PC-3 (cell line): ENCODE data around the gene PTMS. TPM values are rescaled to one million over a fixed set of nuclear protein-coding genes. Genes with fewer than 3 reads are reported as not detected.
A peak's percentile ranks its signal among the peaks of the same experiment; 100 is the strongest.

Source experiments
- ATAC-seq: fragments of 200-7000 bp; cut with Tn5 transposase; 2 replicates; pipeline ENCODE4 v1.9.1; 2020; ENCODE audit warnings: mild to moderate bottlenecking, moderate library complexity
- BruUV-seq: library from RNA; stranded (reverse); fragments of 400-500 nt; replicated peaks from 2 replicates; lab custom pipeline; 2021; lab: Mats Ljungman, UMichigan
- CTCF ChIA-PET: fragments of 300-600 bp; sonication (Branson Sonifier 250); formaldehyde crosslinking; loops from one replicate; lab custom pipeline; 2022; ENCODE audit warnings: antibody characterized with exemption; lab: Charles Lee
- POLR2A ChIA-PET: fragments of 300-600 bp; sonication (Branson Sonifier 250); formaldehyde crosslinking; loops from one replicate; lab custom pipeline; 2022; ENCODE audit warnings: antibody characterized with exemption; ENCODE audit not compliant: unreplicated experiment; lab: Charles Lee
- DNase-seq: peaks from one replicate; pipeline ENCODE4 v3.0.0-alpha.2; 2015
- H2AFZ ChIP-seq: fragments of 300-600 bp; sonication (generic); 2 replicates; pipeline ENCODE4 v1.6.0; 2016; ENCODE audit warnings: antibody characterized with exemption, low read length
- H3F3A ChIP-seq: fragments of 300-600 bp; sonication (generic); one replicate; pipeline ENCODE4 v1.6.0; 2017; ENCODE audit warnings: antibody characterized with exemption, low read length, control low read depth, mild to moderate bottlenecking; ENCODE audit not compliant: unreplicated experiment
- H3K27ac ChIP-seq: fragments of 300-600 bp; sonication (generic); 2 replicates; pipeline ENCODE4 v1.5.1; 2016; ENCODE audit warnings: mild to moderate bottlenecking, low read length
- H3K27me3 ChIP-seq: fragments of 300-600 bp; sonication (generic); 2 replicates; pipeline ENCODE4 v1.6.1; 2016; ENCODE audit warnings: low read length, mixed read lengths
- H3K36me3 ChIP-seq: fragments of 300-600 bp; sonication (generic); 2 replicates; pipeline ENCODE4 v1.6.1; 2016; ENCODE audit warnings: low read depth, mixed run types, low read length, mixed read lengths
- H3K4me1 ChIP-seq: fragments of 300-600 bp; sonication (generic); 2 replicates; pipeline ENCODE4 v1.5.1; 2016; ENCODE audit warnings: low read length; ENCODE audit not compliant: insufficient read depth
- H3K4me2 ChIP-seq: fragments of 300-600 bp; sonication (generic); 2 replicates; pipeline ENCODE4 v1.6.0; 2016; ENCODE audit warnings: low read length
- H3K4me3 ChIP-seq: fragments of 300-600 bp; sonication (generic); 2 replicates; pipeline ENCODE4 v1.5.1; 2016; ENCODE audit warnings: mild to moderate bottlenecking, low read length, mixed read lengths
- H3K79me2 ChIP-seq: fragments of 300-600 bp; sonication (generic); 2 replicates; pipeline ENCODE4 v1.6.1; 2017; ENCODE audit warnings: low read length, mixed read lengths
- H3K9ac ChIP-seq: fragments of 300-600 bp; sonication (generic); 2 replicates; pipeline ENCODE4 v1.6.0; 2016; ENCODE audit warnings: mild to moderate bottlenecking, low read length
- H3K9me2 ChIP-seq: fragments of 300-600 bp; sonication (generic); replicated peaks from 2 replicates; pipeline ENCODE4 v1.6.1; 2016; ENCODE audit warnings: mixed run types, low read length, mixed read lengths
- H3K9me3 ChIP-seq: fragments of 300-600 bp; sonication (generic); 2 replicates; pipeline ENCODE4 v1.6.1; 2016; ENCODE audit warnings: low read length, mixed read lengths
- H4K20me1 ChIP-seq: fragments of 300-600 bp; sonication (generic); 2 replicates; pipeline ENCODE4 v1.6.1; 2016; ENCODE audit warnings: low read length, mixed read lengths
- EZH2 ChIP-seq: fragments of 300-600 bp; sonication (generic); IDR thresholded peaks from one replicate; pipeline ENCODE4 v1.6.1; 2017; ENCODE audit warnings: antibody characterized with exemption, mild to moderate bottlenecking, low read length; ENCODE audit not compliant: unreplicated experiment
- EZH2phosphoT487 ChIP-seq: fragments of 300-600 bp; sonication (generic); IDR thresholded peaks from 2 replicates; pipeline ENCODE4 v1.6.1; 2018; ENCODE audit warnings: mild to moderate bottlenecking, antibody characterized with exemption, low read length, borderline replicate concordance
- intact Hi-C: fragments of 100-400 bp; cut with micrococcal nuclease; formaldehyde crosslinking; loops from 2 replicates; pipeline ENCODE4 v1.9.0; 2023
- total RNA-seq: library from RNA; depleted of rRNA; stranded (reverse); fragments of >200 nt; gene quantifications from 2 replicates; pipeline ENCODE4 v1.2.3, GENCODE V29; 2014
- TF ChIP-seq, protein P1 (sequence below): fragments of 300-600 bp; sonication (generic); conservative IDR thresholded peaks from 2 replicates; pipeline ENCODE4 v1.5.1; 2017; ENCODE audit warnings: antibody characterized with exemption, low read depth, mild to moderate bottlenecking, low read length

PTMS gene
- total RNA-seq, 1 experiment from 2014 or later: 46.4 TPM

- Histone ChIP-seq H3K36me3 (no peaks in the 10 kb centered on the region), H3K79me2 (peaks cover 16% of the 10 kb centered on the region), H3K9ac (no peak overlapping the region), H3K9me2 (no peaks in the 10 kb centered on the region), H3K4me2 (no peak overlapping the region), H3K27ac (no peak overlapping the region), H3K4me3 (no peak overlapping the region), H2AFZ (no peak overlapping the region), H3F3A (no peaks in the 10 kb centered on the region), H3K4me1 (peaks cover 29% of the 10 kb centered on the region), H3K27me3 (no peaks in the 10 kb centered on the region), H3K9me3 (no peaks in the 10 kb centered on the region), H4K20me1 (no peaks in the 10 kb centered on the region)
- ATAC-seq: no peak
- CTCF ChIA-PET: no interaction called here
- TF ChIP-seq, protein P1, sequence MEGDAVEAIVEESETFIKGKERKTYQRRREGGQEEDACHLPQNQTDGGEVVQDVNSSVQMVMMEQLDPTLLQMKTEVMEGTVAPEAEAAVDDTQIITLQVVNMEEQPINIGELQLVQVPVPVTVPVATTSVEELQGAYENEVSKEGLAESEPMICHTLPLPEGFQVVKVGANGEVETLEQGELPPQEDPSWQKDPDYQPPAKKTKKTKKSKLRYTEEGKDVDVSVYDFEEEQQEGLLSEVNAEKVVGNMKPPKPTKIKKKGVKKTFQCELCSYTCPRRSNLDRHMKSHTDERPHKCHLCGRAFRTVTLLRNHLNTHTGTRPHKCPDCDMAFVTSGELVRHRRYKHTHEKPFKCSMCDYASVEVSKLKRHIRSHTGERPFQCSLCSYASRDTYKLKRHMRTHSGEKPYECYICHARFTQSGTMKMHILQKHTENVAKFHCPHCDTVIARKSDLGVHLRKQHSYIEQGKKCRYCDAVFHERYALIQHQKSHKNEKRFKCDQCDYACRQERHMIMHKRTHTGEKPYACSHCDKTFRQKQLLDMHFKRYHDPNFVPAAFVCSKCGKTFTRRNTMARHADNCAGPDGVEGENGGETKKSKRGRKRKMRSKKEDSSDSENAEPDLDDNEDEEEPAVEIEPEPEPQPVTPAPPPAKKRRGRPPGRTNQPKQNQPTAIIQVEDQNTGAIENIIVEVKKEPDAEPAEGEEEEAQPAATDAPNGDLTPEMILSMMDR: no peak
- TF ChIP-seq EZH2phosphoT487 (no peak), EZH2 (no peak)
- no peak for DNase-seq
- intact Hi-C loops: no loop called here
- POLR2A ChIA-PET: no interaction called here
- no TSS peak for BruUV-seq
Observed at GRCh38 chr12:6763380-6763779, 2.8 kb upstream of the PTMS start.

GRCh38 chr12:6764011-6764828, 1.9 kb upstream of the PTMS start:
- ChIA-PET POLR2A (no interaction called here), CTCF (no interaction called here)
- no peaks in the 10 kb centered on the region for H3K9me2 ChIP-seq
- H4K20me1 ChIP-seq: no peaks in the 10 kb centered on the region; the same call in 1 of the 2 replicates
- DNase-seq (peak; percentile 92), ATAC-seq (peak; percentile 69)
- intact Hi-C loops: no loop called here
- peak overlapping the region; percentile 38; the same call in 1 of the 2 replicates for H3K4me3 ChIP-seq
- H2AFZ ChIP-seq: peak overlapping the region; percentile 75
- H3K79me2 ChIP-seq: peaks cover 24% of the 10 kb centered on the region
- H3K9ac ChIP-seq: no peak overlapping the region
- no peaks in the 10 kb centered on the region for H3K36me3 ChIP-seq
- peak overlapping the region; percentile 75 for H3K4me2 ChIP-seq
- peaks cover 36% of the 10 kb centered on the region for H3K4me1 ChIP-seq
- no peaks in the 10 kb centered on the region for H3K27me3 ChIP-seq
- peak overlapping the region; percentile 5; the same call in 1 of the 2 replicates for H3K27ac ChIP-seq
- no peaks in the 10 kb centered on the region for H3K9me3 ChIP-seq
- no peak for TF ChIP-seq EZH2
- TF ChIP-seq, protein P1: no peak
- no peaks in the 10 kb centered on the region for H3F3A ChIP-seq
- no TSS peak for BruUV-seq
